BLaER1 treated with 17β-estradiol and CSF1 and Interleukin-3, amounts not matched to agents 10 nM and 100 nM (cell line): Measurements from ENCODE around the gene HMGCS1.
"Not testable (repeated sequence)": the region's sequence is repeated elsewhere in the genome, so short reads cannot be mapped to it uniquely, and the experiment has no call there.

Source experiments
- H3K27ac ChIP-seq, 11 experiments: shearing (Covaris generic); formaldehyde crosslinking; 2 replicates each; pipeline ENCODE4 v1.8.1; 2022
- H3K27me3 ChIP-seq, 11 experiments: shearing (Covaris generic); formaldehyde crosslinking; 2 replicates each; pipeline ENCODE4 v1.8.1; 2022
- H3K36me3 ChIP-seq, 11 experiments: shearing (Covaris generic); formaldehyde crosslinking; 2 replicates each; pipeline ENCODE4 v1.8.1; 2022
- H3K4me1 ChIP-seq, 10 experiments: shearing (Covaris generic); formaldehyde crosslinking; 2 replicates each; pipeline ENCODE4 v1.8.1; 2022
- H3K4me2 ChIP-seq, 11 experiments: shearing (Covaris generic); formaldehyde crosslinking; 2 replicates each; pipeline ENCODE4 v1.8.1; 2022
- H3K4me3 ChIP-seq, 10 experiments: shearing (Covaris generic); formaldehyde crosslinking; 2 replicates each; pipeline ENCODE4 v1.8.1; 2022
- H3K9ac ChIP-seq, 11 experiments: shearing (Covaris generic); formaldehyde crosslinking; 2 replicates each; pipeline ENCODE4 v1.8.1; 2022
- H3K9me3 ChIP-seq, 11 experiments: shearing (Covaris generic); formaldehyde crosslinking; replicated peaks in 1 of 11; 2 replicates each; pipeline ENCODE4 v1.8.1; 2022
- H4K20me1 ChIP-seq, 11 experiments: shearing (Covaris generic); formaldehyde crosslinking; 2 replicates each; pipeline ENCODE4 v1.8.1; 2022
- Cebpa-rat ChIP-seq, 11 experiments: shearing (Covaris generic); IDR thresholded peaks; 2 replicates each; pipeline ENCODE4 v1.8.1; 2022

HMGCS1 gene

GRCh38 chr5:43348861-43349363 is 35.7 kb upstream of the HMGCS1 start:
- TF ChIP-seq Cebpa-rat (IDR thresholded peaks at IDR 0.05): no peak
- H3K27me3 ChIP-seq: no peaks in the 10 kb centered on the region
- H3K4me2 ChIP-seq: no peak overlapping the region
- H3K4me3 ChIP-seq: no peak overlapping the region
- H4K20me1 ChIP-seq: no peaks in the 10 kb centered on the region
- H3K27ac ChIP-seq: no peak overlapping the region
- no peaks in the 10 kb centered on the region for H3K4me1 ChIP-seq
- peaks cover 0 to 14% (median 5%) of the 10 kb centered on the region in 11 experiments; a peak in 9 of 22 replicates for H3K9me3 ChIP-seq
- no peaks in the 10 kb centered on the region for H3K36me3 ChIP-seq
- H3K9ac ChIP-seq: no peak overlapping the region

- no peak overlapping the region for H3K27ac ChIP-seq
- H3K36me3 ChIP-seq: no peaks in the 10 kb centered on the region
- TF ChIP-seq Cebpa-rat (IDR thresholded peaks at IDR 0.05): no peak
- no peak overlapping the region for H3K9ac ChIP-seq
- no peaks in the 10 kb centered on the region for H3K27me3 ChIP-seq
- no peaks in the 10 kb centered on the region for H3K4me1 ChIP-seq
- no peak overlapping the region for H3K4me3 ChIP-seq
- H3K9me3 ChIP-seq: peaks cover 0 to 14% (median 5%) of the 10 kb centered on the region in 11 experiments; a peak in 9 of 22 replicates
- no peaks in the 10 kb centered on the region for H4K20me1 ChIP-seq
- H3K4me2 ChIP-seq: no peak overlapping the region
Measured at GRCh38 chr5:43348207-43348606, 35.0 kb upstream of the HMGCS1 start.

- Histone ChIP-seq H3K27ac (peak overlapping the region in 8 of 11 experiments; percentile 21 to 76 (median 60); a peak in 14 of 22 replicates), H4K20me1 (no peaks in the 10 kb centered on the region), H3K36me3 (peaks cover 0 to 11% (median 0%) of the 10 kb centered on the region in 11 experiments; a peak in 2 of 22 replicates), H3K9me3 (peaks cover 47 to 79% (median 63%) of the 10 kb centered on the region in 11 experiments), H3K4me1 (peaks cover 0 to 18% (median 10%) of the 10 kb centered on the region in 10 experiments; a peak in 13 of 20 replicates), H3K4me3 (no peak overlapping the region), H3K9ac (peak overlapping the region in 1 of 11 experiments; percentile 23; a peak in 1 of 22 replicates), H3K4me2 (peak overlapping the region in 7 of 11 experiments; percentile 9 to 80 (median 68); a peak in 10 of 22 replicates), H3K27me3 (no peaks in the 10 kb centered on the region)
- peak in 7 of 11 experiments; percentile 72 to 93 (median 83); a peak in 13 of 22 replicates for TF ChIP-seq Cebpa-rat (IDR thresholded peaks at IDR 0.05)
Measured at GRCh38 chr5:43338862-43339261, 25.6 kb upstream of the HMGCS1 start.

GRCh38 chr5:43336159-43336558 is 22.9 kb upstream of the HMGCS1 start:
- Histone ChIP-seq H3K9ac (no peak overlapping the region), H3K36me3 (peaks cover 0 to 11% (median 0%) of the 10 kb centered on the region in 11 experiments; a peak in 2 of 22 replicates), H3K4me1 (peaks cover 0 to 18% (median 10%) of the 10 kb centered on the region in 10 experiments; a peak in 13 of 20 replicates), H3K27ac (no peak overlapping the region), H3K4me2 (no peak overlapping the region), H3K4me3 (peak overlapping the region in 1 of 10 experiments; percentile 7; a peak in 1 of 20 replicates), H3K27me3 (no peaks in the 10 kb centered on the region), H4K20me1 (no peaks in the 10 kb centered on the region), H3K9me3 (peaks cover 43 to 93% (median 79%) of the 10 kb centered on the region in 11 experiments)
- no peak for TF ChIP-seq Cebpa-rat (IDR thresholded peaks at IDR 0.05)

GRCh38 chr5:43335681-43336080 is 22.5 kb upstream of the HMGCS1 start:
- Histone ChIP-seq H3K4me1 (peaks cover 0 to 18% (median 10%) of the 10 kb centered on the region in 10 experiments; a peak in 13 of 20 replicates), H4K20me1 (no peaks in the 10 kb centered on the region), H3K4me2 (no peak overlapping the region), H3K27ac (no peak overlapping the region), H3K36me3 (peaks cover 0 to 9% (median 0%) of the 10 kb centered on the region in 11 experiments; a peak in 2 of 22 replicates), H3K9me3 (peaks cover 38 to 93% (median 79%) of the 10 kb centered on the region in 11 experiments), H3K4me3 (peak overlapping the region in 1 of 10 experiments; percentile 7; a peak in 1 of 20 replicates), H3K9ac (no peak overlapping the region), H3K27me3 (no peaks in the 10 kb centered on the region)
- no peak for TF ChIP-seq Cebpa-rat (IDR thresholded peaks at IDR 0.05)

GRCh38 chr5:43332401-43332800 is 19.2 kb upstream of the HMGCS1 start:
- TF ChIP-seq Cebpa-rat (IDR thresholded peaks at IDR 0.05): no peak
- H3K27ac ChIP-seq: no peak overlapping the region
- H3K4me3 ChIP-seq: no peak overlapping the region
- peaks cover 0 to 9% (median 0%) of the 10 kb centered on the region in 11 experiments; a peak in 1 of 22 replicates for H3K36me3 ChIP-seq
- peaks cover 0 to 4% (median 0%) of the 10 kb centered on the region in 10 experiments; a peak in 4 of 20 replicates for H3K4me1 ChIP-seq
- H3K27me3 ChIP-seq: no peaks in the 10 kb centered on the region
- no peak overlapping the region for H3K9ac ChIP-seq
- no peaks in the 10 kb centered on the region for H4K20me1 ChIP-seq
- H3K4me2 ChIP-seq: no peak overlapping the region
- H3K9me3 ChIP-seq: peaks cover 30 to 93% (median 72%) of the 10 kb centered on the region in 11 experiments

GRCh38 chr5:43325624-43326023 is 12.4 kb upstream of the HMGCS1 start:
- H3K4me1 ChIP-seq, H4K20me1 ChIP-seq, H3K9ac ChIP-seq, H3K4me3 ChIP-seq, H3K27ac ChIP-seq, H3K36me3 ChIP-seq, H3K27me3 ChIP-seq, H3K4me2 ChIP-seq: not testable (repeated sequence)
- H3K9me3 ChIP-seq: peaks cover 7 to 34% (median 21%) of the 10 kb centered on the region in 11 experiments; a peak in 19 of 22 replicates

- H3K4me3 ChIP-seq, H4K20me1 ChIP-seq, H3K9ac ChIP-seq, H3K4me1 ChIP-seq, H3K27ac ChIP-seq, H3K36me3 ChIP-seq, H3K27me3 ChIP-seq, H3K4me2 ChIP-seq: not testable (repeated sequence)
- H3K9me3 ChIP-seq: peaks cover 1 to 20% (median 4%) of the 10 kb centered on the region in 11 experiments; a peak in 18 of 22 replicates
Measured at GRCh38 chr5:43323488-43323887, 10.3 kb upstream of the HMGCS1 start.

- no peak overlapping the region for H3K9ac ChIP-seq
- TF ChIP-seq Cebpa-rat (IDR thresholded peaks at IDR 0.05): no peak
- H3K36me3 ChIP-seq: no peaks in the 10 kb centered on the region
- no peak overlapping the region for H3K27ac ChIP-seq
- H3K27me3 ChIP-seq: no peaks in the 10 kb centered on the region
- H3K9me3 ChIP-seq: peaks cover 0 to 7% (median 0%) of the 10 kb centered on the region in 11 experiments; a peak in 4 of 22 replicates
- no peak overlapping the region for H3K4me2 ChIP-seq
- H4K20me1 ChIP-seq: no peaks in the 10 kb centered on the region
- H3K4me3 ChIP-seq: no peak overlapping the region
- no peaks in the 10 kb centered on the region for H3K4me1 ChIP-seq
Measured at GRCh38 chr5:43320846-43321245, 7.6 kb upstream of the HMGCS1 start.
